SJCRH30 (cell line): ENCODE data around the gene TMEM50A. TPM values are rescaled to one million over a fixed set of nuclear protein-coding genes. Genes with fewer than 3 reads are reported as not detected.
"Not testable (repeated sequence)": the region's sequence is repeated elsewhere in the genome, so short reads cannot be mapped to it uniquely, and the experiment has no call there.

Experiments
- DNase-seq, 2 experiments: peaks; one replicate each; pipeline ENCODE4 v3.0.0-alpha.2; 2015 to 2020
- H3K27ac ChIP-seq: fragments of 250-450 bp; sonication (Bioruptor Pico); 2 replicates; pipeline ENCODE4 v1.5.1; 2020; ENCODE audit warnings: mild to moderate bottlenecking, moderate library complexity
- H3K27me3 ChIP-seq: fragments of 250-450 bp; sonication (Bioruptor Pico); 2 replicates; pipeline ENCODE4 v1.5.1; 2020; ENCODE audit warnings: mild to moderate bottlenecking, moderate library complexity
- H3K36me3 ChIP-seq: fragments of 250-450 bp; sonication (Bioruptor Pico); 2 replicates; pipeline ENCODE4 v1.5.1; 2020; ENCODE audit warnings: mild to moderate bottlenecking, moderate library complexity
- H3K4me1 ChIP-seq: fragments of 250-450 bp; sonication (Bioruptor Pico); 2 replicates; pipeline ENCODE4 v1.5.1; 2020; ENCODE audit warnings: mild to moderate bottlenecking, moderate library complexity
- H3K4me3 ChIP-seq: fragments of 250-450 bp; sonication (Bioruptor Pico); 2 replicates; pipeline ENCODE4 v1.5.1; 2020; ENCODE audit warnings: mild to moderate bottlenecking, moderate library complexity
- H3K9me3 ChIP-seq: fragments of 250-450 bp; sonication (Bioruptor Pico); replicated peaks from 2 replicates; pipeline ENCODE4 v1.5.1; 2020; ENCODE audit warnings: mild to moderate bottlenecking, moderate library complexity
- total RNA-seq: library from RNA; depleted of rRNA; stranded (reverse); fragments of >200 nt; shearing (Covaris generic); gene quantifications from 2 replicates; pipeline ENCODE4 v1.2.3, GENCODE V29; 2014

Gene TMEM50A
- total RNA-seq, 1 experiment from 2014 or later: 137 TPM

DNA sequence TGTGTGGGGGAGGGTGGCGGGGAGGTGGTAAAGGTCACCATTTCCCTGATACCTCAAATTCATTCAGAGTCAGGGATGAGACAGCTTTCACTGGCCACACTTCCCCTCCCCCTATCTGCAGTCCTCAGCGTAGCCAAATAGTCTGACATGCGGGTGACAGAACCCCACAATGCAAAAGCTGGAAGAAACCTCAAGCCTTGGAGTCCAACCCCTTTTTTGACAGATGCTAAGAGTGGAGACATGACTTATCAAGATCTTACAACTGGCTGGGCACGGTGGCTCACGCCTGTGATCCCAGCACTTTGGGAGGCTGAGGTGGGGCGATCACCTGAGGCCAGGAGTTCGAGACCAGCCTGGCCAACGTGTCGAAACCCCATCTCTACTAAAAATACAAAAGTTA lies 16.0 kb upstream of the TMEM50A start:
- not testable (repeated sequence) for H3K4me3 ChIP-seq, H3K27ac ChIP-seq, DNase-seq, H3K27me3 ChIP-seq, H3K36me3 ChIP-seq, H3K9me3 ChIP-seq, H3K4me1 ChIP-seq

DNA sequence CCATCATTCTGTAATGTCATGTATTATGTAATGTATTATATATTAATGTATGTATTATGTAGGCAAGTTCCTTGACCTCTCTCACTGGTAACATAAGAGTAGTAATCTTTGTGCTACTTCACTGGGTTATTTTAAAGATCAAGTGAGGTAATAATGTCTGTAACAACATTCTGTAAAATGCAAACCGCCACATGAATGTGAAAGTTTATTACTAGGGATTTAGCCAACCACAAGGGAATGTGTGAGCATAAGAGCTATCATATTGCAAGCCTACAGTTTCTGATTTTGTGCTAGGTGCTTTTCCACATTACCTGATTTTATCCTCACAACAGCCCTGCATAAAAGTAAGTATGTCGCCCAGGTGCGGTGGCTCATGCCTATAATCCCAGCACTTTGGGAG lies 13.7 kb upstream of the TMEM50A start:
- H3K27me3 ChIP-seq, H3K4me1 ChIP-seq, DNase-seq, H3K36me3 ChIP-seq, H3K4me3 ChIP-seq, H3K27ac ChIP-seq, H3K9me3 ChIP-seq: not testable (repeated sequence)

DNA sequence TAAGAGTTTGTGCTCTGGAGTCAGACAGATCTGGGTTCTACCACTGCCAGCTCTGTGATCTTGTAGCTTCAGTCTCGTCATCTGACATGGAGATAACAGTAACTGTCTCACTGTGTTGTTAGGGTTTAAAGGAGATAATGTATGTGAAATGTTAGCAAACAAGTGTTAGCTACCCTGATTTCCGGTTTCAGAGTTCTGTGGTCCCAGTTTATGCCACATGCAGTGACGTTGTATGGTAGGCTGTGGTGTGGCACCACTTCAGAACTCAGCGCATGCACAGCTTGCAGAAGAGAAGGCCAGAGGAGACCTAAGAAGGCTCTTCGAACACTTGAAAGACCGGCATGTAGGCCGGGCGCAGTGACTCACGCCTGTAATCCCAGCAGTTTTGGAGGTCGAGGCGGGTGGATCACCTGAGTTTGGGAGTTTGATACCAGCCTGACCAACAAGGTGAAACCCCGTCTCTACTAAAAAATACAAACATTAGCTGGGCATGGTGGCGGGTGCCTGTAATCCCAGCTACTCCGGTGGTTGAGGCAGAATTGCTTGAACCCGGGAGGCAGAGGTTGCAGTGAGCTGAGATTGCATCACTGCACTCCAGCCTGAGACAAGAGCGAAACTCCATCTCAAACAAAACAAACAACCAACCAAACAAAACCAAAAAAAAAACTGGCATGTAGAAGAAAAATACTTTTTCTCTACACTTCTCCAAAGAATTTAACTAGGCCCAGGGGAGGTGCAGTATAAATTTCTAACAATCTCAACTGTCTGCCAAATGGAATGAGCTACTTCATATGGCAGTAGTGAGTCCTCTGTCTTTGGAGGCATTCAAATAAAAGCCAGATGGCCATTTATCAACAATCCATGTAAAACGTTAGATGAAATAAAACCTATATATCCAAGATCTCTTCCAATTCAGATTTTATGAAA lies 10.0 kb upstream of the TMEM50A start:
- H3K4me3 ChIP-seq, DNase-seq, H3K4me1 ChIP-seq, H3K36me3 ChIP-seq, H3K27me3 ChIP-seq, H3K27ac ChIP-seq, H3K9me3 ChIP-seq: not testable (repeated sequence)

DNA sequence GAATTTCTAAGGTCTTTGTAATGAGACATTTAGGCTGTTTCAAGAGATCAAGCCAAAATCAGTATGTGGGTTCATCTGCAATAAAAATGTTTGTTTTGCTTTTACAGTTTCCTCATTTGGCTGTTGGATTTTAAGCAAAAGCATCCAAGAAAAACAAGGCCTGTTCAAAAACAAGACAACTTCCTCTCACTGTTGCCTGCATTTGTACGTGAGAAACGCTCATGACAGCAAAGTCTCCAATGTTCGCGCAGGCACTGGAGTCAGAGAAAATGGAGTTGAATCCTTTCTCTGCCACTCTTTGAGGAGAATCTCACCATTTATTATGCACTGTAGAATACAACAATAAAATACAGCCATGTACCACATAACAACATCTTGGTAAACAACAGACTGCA lies 9.3 kb upstream of the TMEM50A start:
- DNase-seq, H3K9me3 ChIP-seq, H3K27ac ChIP-seq: not testable (repeated sequence)

DNA sequence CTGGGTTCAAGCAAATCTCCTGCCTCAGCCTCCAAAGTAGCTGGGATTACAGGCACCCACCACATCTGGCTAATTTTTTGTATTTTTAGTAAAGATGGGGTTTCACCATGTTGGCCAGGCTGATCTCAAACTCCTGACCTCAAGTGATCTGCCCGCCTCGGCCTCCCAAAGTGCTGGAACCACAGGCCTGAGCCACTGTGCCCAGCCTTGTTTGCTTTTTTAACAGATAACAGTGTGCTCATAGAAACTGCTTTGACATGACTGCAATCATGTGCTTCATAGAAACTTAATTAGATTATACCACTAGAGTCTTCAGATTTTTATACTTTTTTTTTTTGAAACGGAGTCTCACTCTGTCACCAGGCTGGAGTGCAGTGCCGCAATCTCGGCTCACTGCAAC lies 8.8 kb upstream of the TMEM50A start:
- H3K27me3 ChIP-seq, H3K36me3 ChIP-seq, DNase-seq, H3K27ac ChIP-seq, H3K4me3 ChIP-seq, H3K9me3 ChIP-seq, H3K4me1 ChIP-seq: not testable (repeated sequence)

More for the DNA sequence above, 9.3 kb upstream of the TMEM50A start:
- not testable (repeated sequence) for H3K36me3 ChIP-seq, H3K4me3 ChIP-seq, H3K4me1 ChIP-seq, H3K27me3 ChIP-seq

DNA sequence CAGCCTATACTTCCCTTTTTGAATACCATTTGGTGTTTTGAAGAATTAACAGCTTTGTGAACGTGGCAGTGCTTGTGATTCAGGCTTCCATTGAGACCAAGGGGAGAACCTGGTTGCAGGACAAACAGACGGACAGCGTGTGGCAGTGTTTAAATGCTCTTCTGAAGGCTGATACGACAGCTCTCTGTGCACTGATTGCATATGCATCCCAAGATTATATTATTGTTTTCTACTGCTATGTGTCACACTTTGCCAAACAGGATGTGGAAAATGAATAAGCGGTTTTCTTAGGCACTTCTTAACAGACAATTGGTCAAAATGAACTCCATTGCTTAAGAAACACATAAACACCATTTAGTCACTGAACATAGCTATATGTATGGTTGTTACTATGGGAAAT lies 8.2 kb upstream of the TMEM50A start:
- H3K27ac ChIP-seq, H3K4me1 ChIP-seq, DNase-seq: not testable (repeated sequence)

DNA sequence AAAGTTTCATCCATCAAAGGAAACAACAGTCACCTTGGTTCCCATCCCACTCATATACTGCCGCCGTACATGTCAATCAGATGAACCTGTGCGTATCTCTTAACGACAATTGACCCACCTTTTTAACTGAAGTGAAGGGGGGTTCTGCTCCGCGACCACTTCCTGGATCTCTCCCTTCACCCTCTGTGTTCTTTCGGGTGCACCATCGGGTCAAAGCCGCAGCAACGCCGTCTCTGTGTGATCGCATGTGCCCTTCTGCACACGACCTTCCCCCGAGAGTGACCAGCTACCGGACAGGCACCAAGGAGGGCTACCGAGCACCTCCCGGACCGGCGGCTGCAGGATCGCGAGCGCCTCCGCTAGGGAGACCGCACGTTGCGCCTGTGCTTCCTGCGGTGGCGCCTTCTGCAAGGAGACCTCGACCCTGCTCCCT lies 1.2 kb upstream of the TMEM50A start:
- peak overlapping the region; percentile 68 for H3K4me3 ChIP-seq
- not testable (repeated sequence) for H3K27ac ChIP-seq, H3K27me3 ChIP-seq, H3K4me1 ChIP-seq, H3K36me3 ChIP-seq, H3K9me3 ChIP-seq
- peak in 1 of 2 experiments; percentile 35 for DNase-seq

More for the DNA sequence above, 8.2 kb upstream of the TMEM50A start:
- H3K4me3 ChIP-seq, H3K9me3 ChIP-seq, H3K36me3 ChIP-seq, H3K27me3 ChIP-seq: not testable (repeated sequence)

DNA sequence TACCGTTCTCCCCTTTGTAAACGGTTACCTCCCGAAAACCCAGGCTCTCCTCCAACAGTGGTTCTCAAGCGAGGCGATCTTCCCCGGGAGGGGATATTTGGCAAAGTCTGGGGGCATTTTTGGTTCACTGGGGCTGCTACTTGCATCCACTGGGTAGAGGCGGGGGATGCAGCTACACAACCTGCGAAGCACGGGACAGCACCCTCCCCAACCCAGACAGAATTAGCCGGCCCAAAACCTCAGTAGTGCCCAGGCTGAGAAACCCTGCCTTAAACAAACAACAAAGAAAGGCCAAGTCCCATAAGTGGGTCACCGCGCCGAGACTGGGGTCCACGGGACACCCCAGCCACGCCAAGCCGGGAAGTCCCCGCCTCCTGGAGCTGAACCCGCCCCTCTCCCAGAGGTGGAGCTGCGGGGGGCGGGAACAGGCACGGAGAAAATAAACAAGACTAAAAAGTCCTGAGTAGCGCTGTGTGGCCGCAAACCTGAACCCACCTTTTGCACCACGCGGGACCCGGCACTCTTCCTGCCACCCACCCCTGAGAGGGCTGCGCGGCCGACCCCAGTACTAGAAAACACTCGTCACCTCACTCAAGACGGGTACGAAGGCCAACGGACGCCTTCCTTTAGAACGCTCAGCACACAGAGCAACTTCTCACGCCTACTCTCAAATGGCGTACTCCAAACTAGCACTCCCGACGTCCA lies 499 bp upstream of the TMEM50A start:
- Histone ChIP-seq H3K4me3 (peak overlapping the region; percentile 67), H3K27ac (peak overlapping the region; percentile 66; the same call in 1 of the 2 replicates), H3K4me1 (peaks cover 13% of the 10 kb centered on the region)
- H3K9me3 ChIP-seq, H3K36me3 ChIP-seq, H3K27me3 ChIP-seq: not testable (repeated sequence)
- peak in 1 of 2 experiments; percentile 28 for DNase-seq

DNA sequence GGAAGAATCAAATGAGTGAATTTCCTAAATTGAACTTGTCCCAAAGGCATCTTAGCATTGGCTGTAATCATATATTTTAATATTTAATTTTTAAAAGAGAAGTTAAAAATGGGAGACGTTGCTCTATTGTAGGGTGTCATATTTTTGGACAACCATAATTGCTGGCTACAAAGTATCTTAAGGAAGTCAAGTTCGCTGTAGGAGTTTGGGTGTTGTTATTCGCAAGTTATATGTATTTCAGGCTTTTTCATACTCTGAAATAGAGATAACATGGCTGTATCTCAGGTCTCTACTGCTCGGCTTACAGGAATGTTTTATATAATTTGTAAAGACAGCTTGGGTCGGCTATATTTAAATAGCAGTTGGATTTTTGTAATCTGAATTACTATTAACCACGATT lies 852 bp downstream of the TMEM50A start:
- Histone ChIP-seq H3K4me1 (peaks cover 24% of the 10 kb centered on the region), H3K4me3 (peak overlapping the region; percentile 67), H3K36me3 (peaks cover 10% of the 10 kb centered on the region), H3K27me3 (no peaks in the 10 kb centered on the region), H3K27ac (peak overlapping the region; percentile 66), H3K9me3 (no peaks in the 10 kb centered on the region)
- DNase-seq: no peak

DNA sequence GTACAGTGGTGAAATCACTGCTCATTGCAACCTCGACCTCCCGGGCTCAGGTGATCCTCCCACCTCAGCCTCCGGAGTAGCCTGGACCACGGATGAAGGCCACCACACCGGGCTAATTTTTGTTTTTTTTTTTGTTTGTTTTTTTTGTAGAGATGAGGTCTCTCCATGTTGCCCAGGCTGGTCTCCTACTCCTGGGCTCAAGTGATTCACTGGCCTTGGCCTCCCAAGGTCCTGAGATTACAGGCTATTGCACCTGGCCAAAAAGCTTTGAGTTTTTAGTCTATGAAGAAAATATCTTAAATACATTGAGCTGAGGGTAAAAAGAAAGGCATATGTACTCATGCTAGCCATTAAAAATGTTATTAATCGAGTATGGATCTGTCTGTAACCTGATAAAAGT lies 3.6 kb downstream of the TMEM50A start:
- Histone ChIP-seq H3K27me3 (no peaks in the 10 kb centered on the region), H3K27ac (no peak overlapping the region), H3K9me3 (no peaks in the 10 kb centered on the region), H3K4me3 (no peak overlapping the region), H3K4me1 (peaks cover 31% of the 10 kb centered on the region), H3K36me3 (peaks cover 34% of the 10 kb centered on the region)
- no peak for DNase-seq

DNA sequence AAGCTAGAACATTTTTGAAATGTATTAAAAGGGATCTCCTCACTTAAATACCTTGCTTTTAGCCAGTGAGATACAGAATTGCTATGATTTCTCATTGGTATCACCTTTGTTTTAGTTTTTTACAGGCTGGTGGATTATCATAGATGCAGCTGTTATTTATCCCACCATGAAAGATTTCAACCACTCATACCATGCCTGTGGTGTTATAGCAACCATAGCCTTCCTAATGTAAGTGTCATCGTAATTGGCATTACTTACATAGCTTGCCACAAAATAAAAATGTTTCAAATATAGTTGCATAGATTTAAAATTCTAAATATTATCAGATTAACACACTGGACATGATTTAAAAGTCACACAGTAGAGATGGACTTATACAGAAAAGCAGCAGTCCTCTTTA lies 4.7 kb downstream of the TMEM50A start:
- H3K27ac ChIP-seq: peak overlapping the region; percentile 61
- peak in 1 of 2 experiments; percentile 41 for DNase-seq
- no peaks in the 10 kb centered on the region for H3K9me3 ChIP-seq
- no peaks in the 10 kb centered on the region for H3K27me3 ChIP-seq
- peaks cover 36% of the 10 kb centered on the region for H3K36me3 ChIP-seq
- peaks cover 31% of the 10 kb centered on the region for H3K4me1 ChIP-seq
- H3K4me3 ChIP-seq: no peak overlapping the region

DNA sequence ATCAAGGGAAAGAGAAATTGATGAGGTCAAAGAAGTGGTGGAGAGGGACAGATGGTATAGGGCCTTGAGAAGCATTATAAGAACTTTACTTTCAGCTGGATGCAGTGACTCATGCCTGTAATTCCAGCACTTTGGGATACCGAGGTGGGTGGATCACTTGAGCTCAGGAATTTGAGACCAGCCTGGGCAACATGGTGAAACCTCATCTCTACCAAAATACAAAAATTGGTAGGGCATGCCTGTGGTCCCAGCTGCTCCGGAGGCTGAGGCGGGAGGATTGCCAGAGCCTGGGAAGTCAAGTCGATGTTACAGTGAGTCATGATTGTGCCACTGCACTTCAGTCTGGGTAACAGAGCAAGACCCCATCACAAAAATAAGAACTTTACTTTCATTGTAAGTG lies 5.7 kb downstream of the TMEM50A start:
- peaks cover 31% of the 10 kb centered on the region for H3K4me1 ChIP-seq
- peak overlapping the region; percentile 61 for H3K27ac ChIP-seq
- DNase-seq: peak; percentile 81 to 86
- H3K36me3 ChIP-seq: peaks cover 41% of the 10 kb centered on the region
- no peaks in the 10 kb centered on the region for H3K27me3 ChIP-seq
- no peaks in the 10 kb centered on the region for H3K9me3 ChIP-seq
- H3K4me3 ChIP-seq: no peak overlapping the region

DNA sequence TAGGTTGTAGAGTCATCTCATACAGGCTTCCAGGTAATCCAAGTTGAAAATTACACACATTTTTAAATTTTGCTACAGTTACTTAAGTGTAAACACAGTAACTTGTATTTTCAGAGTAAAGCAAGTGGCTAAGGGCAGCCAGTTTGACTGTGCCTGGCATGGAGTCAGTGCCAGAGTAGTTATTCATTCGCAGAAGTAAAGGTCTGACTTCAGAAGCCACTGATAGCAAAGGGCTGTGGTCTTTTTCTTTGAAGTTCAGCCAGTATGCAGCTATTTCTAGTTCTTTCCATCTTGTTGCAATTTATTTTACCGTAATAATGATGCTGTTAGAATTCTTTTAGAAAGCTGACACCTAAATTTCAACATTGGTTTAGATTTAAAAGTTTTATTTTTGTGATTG lies 9.4 kb downstream of the TMEM50A start:
- Histone ChIP-seq H3K36me3 (peaks cover 59% of the 10 kb centered on the region), H3K9me3 (no peaks in the 10 kb centered on the region), H3K4me1 (peaks cover 19% of the 10 kb centered on the region), H3K4me3 (no peak overlapping the region), H3K27ac (no peak overlapping the region), H3K27me3 (no peaks in the 10 kb centered on the region)
- DNase-seq: no peak

DNA sequence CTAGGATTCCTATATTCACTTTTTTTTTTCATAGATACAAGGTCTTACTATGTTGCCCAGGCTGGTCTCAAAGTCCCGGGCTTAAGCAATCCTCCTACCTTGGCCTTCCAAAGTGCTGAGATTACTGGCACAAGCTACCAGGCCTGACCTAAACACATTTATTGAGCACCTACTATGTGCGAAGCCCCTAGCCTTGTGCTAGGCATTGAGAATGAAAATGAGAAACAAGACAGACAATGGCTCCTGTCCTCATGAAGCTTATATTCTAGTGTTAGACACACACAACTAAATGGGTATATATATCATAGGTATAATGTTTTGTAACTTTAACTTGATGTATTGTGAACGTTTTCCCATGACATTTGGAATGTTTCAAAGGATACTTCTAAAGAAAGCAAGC lies 11.5 kb downstream of the TMEM50A start:
- Histone ChIP-seq H3K27me3 (no peaks in the 10 kb centered on the region), H3K9me3 (no peaks in the 10 kb centered on the region), H3K4me1 (peaks cover 1% of the 10 kb centered on the region), H3K27ac (no peak overlapping the region), H3K4me3 (no peak overlapping the region), H3K36me3 (peaks cover 67% of the 10 kb centered on the region)
- DNase-seq: no peak

DNA sequence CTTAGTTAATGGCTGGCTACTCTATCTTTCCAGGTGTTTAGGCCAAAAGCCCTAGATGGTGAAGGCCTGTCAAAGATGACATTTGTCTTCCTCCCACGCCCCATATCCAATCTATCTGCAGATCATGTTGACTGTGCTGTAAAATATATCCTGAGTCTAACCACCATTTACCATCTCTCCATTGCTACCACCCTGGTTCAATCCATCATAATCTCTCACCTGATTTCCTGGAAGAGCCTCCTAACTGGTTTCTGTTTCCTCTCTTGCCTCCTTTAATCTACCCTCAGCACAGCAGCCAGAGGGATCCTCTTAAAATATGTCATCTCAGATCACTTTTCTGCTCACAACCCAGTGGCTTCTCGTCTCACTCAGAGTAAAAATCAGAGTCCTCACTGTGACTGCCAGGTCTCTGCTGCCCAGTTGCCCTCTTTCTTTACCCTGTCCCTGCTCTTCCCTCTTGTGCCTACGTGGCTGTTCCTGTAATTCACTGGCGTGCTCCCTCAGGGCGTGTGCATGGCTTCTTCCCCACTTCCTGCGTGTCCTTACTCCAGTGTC lies 17.8 kb downstream of the TMEM50A start:
- no peak for DNase-seq
- H3K36me3 ChIP-seq: peaks cover 71% of the 10 kb centered on the region
- no peak overlapping the region for H3K4me3 ChIP-seq
- H3K27ac ChIP-seq: no peak overlapping the region
- no peaks in the 10 kb centered on the region for H3K27me3 ChIP-seq
- H3K9me3 ChIP-seq: no peaks in the 10 kb centered on the region
- H3K4me1 ChIP-seq: no peaks in the 10 kb centered on the region
